ENCODE results near the gene CPA2. TPM values are rescaled to one million over a fixed set of nuclear protein-coding genes. Genes with fewer than 3 reads are reported as not detected.

Gene CPA2
- polyA plus RNA-seq, 1 of the 3 experiments (the other 2 are of a cell fraction) = 0.03 TPM

- TF ChIP-seq PBX3 (IDR thresholded peaks at IDR 0.05) (peak; percentile 93), SIN3A (IDR thresholded peaks at IDR 0.05; ENCODE audit: borderline replicate concordance, low read depth, low read length) (no peak), MXI1 (IDR thresholded peaks at IDR 0.05; ENCODE audit: low read depth, low read length) (no peak), POLR2AphosphoS5 (IDR thresholded peaks at IDR 0.05; ENCODE audit: low read depth, low read length) (peak; percentile 90; the same call in 1 of the 2 replicates), TEAD4 (IDR thresholded peaks at IDR 0.05; ENCODE audit: borderline replicate concordance, insufficient read depth) (peak; percentile 99), RCOR1 (IDR thresholded peaks at IDR 0.05; ENCODE audit: low read length) (no peak), EZH2phosphoT487 (IDR thresholded peaks at IDR 0.05; ENCODE audit: borderline replicate concordance, low read depth) (no peak), FOXM1 (IDR thresholded peaks at IDR 0.05; ENCODE audit: low read depth) (peak; percentile 94), NFIC (IDR thresholded peaks at IDR 0.05; ENCODE audit: borderline replicate concordance) (peak; percentile 100), RFX5 (IDR thresholded peaks at IDR 0.05; ENCODE audit: low read length) (no peak), REST (IDR thresholded peaks at IDR 0.05; ENCODE audit: low read depth, low read length) (no peak), GABPA (IDR thresholded peaks at IDR 0.05; ENCODE audit: low read depth) (peak; percentile 40; the same call in 1 of the 2 replicates), TCF12 (IDR thresholded peaks at IDR 0.05) (peak; percentile 99), MEF2A (IDR thresholded peaks at IDR 0.05; ENCODE audit: borderline replicate concordance, low read depth) (peak; percentile 93), RAD21 (IDR thresholded peaks at IDR 0.05; ENCODE audit: low read length) (no peak), ELF1 (IDR thresholded peaks at IDR 0.05) (peak; percentile 52), USF1 (IDR thresholded peaks at IDR 0.05; ENCODE audit: borderline replicate concordance, low read depth) (no peak)
These were observed 26.1 kb downstream of the CPA2 start, which contains the start of gene CPA4 (continued) for GRCh38 chr7:130292682-130293257.
